ENCODE measurements around the gene KRT73.

- TF ChIP-seq CTCF (IDR thresholded peaks at IDR 0.05; ENCODE audit: poor library complexity): no peak
- TF ChIP-seq EZH2 (IDR thresholded peaks at IDR 0.05; ENCODE audit: borderline replicate concordance): no peak
- no peak for TF ChIP-seq EZH2phosphoT487 (IDR thresholded peaks at IDR 0.05; ENCODE audit: low read depth, severe bottlenecking, unreplicated experiment)
Observed at GRCh38 chr12:52633383-52633782, 15.0 kb upstream of the KRT73 start.
